GM18873 (cell line): Measurements from ENCODE around the gene TBC1D30.
"Not testable (repeated sequence)": the region's sequence is repeated elsewhere in the genome, so short reads cannot be mapped to it uniquely, and the experiment has no call there.

ENCODE experiments used
- ATAC-seq: cut with Tn5 transposase; IDR thresholded peaks from one replicate; pipeline ENCODE4 v1.9.1; 2021; ENCODE audit warnings: mild to moderate bottlenecking, moderate library complexity, moderate number of reproducible peaks; ENCODE audit not compliant: unreplicated experiment, low FRiP score

The TBC1D30 gene

DNA sequence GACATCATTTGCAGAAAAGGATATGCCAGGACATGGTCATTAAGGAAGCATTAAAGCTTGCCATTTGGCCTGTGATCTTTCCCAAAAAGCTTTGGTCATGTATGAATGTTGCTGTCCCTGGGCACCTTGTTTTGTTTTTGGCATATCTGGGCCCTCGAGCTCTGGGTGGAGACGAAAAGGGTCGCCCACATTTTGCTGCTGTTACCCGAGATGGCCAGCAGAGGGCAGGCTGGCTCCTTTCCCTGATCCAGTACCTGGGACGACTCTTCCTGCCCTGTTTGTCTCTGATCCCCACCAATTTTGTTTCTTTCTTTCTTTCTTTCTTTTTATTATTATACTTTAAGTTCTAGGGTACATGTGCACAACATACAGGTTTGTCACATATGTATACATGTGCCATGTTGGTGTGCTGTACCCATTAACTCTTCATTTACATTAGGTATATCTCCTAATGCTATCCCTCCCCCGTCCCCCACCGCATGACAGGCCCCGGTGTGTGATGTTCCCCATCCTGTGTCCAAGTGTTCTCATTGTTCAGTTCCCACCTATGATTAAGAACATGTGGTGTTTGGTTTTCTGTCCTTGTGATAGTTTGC, 22.2 kb upstream of the TBC1D30 start:
- not testable (repeated sequence) for ATAC-seq

GRCh38 chr12:64806173-64806572, 18.3 kb upstream of the TBC1D30 start:
- ATAC-seq: no peak

- no peak for ATAC-seq
Measured at GRCh38 chr12:64806593-64807460, 17.6 kb upstream of the TBC1D30 start.

GRCh38 chr12:64808110-64808509, 16.3 kb upstream of the TBC1D30 start:
- no peak for ATAC-seq

DNA sequence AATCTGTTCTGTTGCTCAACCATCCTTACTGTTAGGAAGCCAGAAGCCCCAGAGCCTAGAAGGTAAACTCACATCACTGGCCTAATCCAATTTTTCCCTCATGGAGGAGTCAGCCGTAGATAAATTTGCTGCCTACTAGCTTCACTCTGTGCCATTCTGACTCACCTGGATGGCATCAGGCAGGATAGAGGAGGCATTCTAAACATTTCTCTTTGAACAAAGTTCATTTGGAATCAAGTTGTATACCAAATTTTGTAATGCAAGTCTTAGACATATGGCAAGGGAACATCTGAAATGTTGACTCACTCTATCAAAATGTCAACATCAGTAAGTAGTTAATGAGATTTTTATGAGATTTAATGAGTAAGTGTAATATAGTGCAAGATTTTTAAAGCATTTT, 13.6 kb upstream of the TBC1D30 start:
- no peak for ATAC-seq

- no peak for ATAC-seq
Measured at GRCh38 chr12:64813723-64814122, 10.7 kb upstream of the TBC1D30 start.

DNA sequence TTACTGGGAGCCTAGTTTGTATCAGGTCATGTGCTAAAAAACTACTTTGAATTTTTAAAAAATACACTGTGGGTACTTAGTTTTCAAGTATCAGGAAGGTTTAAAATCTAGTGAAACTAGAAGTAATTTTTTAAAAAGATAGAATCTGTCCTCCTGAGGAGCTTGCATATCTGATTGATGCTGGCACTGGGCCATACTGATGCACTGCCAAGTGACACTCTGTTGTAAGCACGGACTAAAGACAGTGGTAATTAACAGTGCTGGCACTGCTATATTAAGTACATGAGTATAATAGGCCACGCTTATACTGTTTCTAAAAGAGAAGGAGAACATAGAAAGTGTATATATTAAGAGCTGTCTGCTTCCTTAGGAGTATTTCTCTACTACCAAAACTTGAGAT, 10.0 kb upstream of the TBC1D30 start:
- ATAC-seq: no peak

GRCh38 chr12:64819816-64820402, 4.5 kb upstream of the TBC1D30 start:
- no peak for ATAC-seq

DNA sequence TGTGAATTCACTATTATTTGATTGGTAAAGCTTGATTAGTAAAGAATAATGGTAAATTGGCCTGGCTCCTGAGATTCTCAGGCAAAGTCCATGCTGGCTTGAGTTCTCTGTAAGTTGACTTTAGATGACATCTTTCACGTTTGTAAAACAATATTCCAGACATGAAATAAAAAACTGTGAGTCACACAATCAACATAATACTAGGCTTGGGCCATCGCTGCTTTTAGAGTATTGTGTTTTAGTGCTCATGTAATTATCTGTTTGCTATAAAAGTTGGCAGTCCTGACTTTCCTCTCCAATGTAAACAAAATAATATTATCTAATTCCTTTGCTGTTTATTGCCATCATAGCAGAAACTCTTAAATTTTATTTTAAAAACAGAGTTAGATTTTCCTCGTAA, 3.9 kb upstream of the TBC1D30 start:
- no peak for ATAC-seq

DNA sequence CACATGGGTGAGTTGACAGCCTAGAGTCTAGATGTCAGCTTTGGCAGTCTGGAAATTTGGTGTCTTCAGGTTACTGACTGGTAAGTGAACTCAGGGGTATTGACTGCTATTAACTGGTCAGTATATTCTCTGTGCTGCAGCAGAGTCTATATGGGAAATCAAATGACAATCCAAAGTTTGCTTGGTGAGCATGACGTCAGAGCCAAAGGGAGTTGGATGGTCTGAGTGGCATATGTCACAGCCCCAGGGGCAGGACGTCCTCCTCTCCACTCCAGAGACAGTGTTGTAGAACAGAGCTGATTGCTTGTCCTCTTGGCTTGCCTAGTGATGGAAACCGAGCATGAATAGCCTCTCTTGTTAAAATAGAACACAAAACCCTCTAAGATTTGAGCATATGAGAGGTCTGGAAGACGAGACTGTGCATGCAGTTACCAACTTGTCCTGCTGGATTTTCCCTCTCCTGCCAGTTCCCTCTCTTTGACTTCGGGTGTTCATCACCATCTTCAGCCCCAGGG, 3.3 kb upstream of the TBC1D30 start:
- no peak for ATAC-seq

- no peak for ATAC-seq
Measured at GRCh38 chr12:64824130-64824499, 332 bp upstream of the TBC1D30 start.

GRCh38 chr12:64825143-64826021, 935 bp downstream of the TBC1D30 start:
- ATAC-seq: no peak

DNA sequence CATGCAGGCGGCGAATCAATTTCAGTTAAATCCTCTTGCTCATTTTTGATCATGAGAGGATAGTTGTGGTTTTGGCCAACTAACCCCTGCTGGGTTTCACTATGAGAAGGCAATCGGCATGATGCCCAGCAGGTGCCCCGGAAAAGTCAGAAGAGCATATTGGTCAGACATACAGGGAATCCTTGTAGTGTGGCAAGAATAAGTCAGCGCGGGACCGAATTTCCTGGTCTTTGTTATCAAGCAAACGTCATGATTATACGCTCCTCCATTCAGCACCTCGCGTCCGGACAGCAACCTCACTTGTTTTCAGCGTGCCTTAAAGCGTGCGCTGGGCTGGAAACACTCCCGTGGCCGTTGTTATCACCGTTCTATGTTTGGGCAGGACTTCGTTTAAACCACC, 1.8 kb downstream of the TBC1D30 start:
- ATAC-seq: no peak

DNA sequence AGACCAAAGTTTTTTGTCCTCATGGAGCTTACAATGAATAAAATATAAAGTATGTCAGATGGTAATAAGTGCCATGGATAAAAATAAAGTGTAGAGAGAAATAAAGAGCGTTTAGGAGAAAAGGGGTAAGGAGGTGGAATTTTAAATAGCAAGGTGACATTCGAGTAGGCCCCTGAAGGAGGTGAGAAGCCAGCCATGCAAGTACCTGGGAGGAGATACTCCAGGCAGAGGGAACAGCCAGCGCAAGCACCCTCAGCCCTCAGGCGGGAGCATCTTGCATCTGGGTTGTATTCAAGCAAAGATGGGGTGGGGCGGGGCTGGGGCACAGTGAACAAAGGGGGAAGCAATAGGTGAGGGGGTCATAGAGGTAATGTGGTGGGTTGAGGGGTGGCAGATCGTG, 4.3 kb downstream of the TBC1D30 start:
- no peak for ATAC-seq

DNA sequence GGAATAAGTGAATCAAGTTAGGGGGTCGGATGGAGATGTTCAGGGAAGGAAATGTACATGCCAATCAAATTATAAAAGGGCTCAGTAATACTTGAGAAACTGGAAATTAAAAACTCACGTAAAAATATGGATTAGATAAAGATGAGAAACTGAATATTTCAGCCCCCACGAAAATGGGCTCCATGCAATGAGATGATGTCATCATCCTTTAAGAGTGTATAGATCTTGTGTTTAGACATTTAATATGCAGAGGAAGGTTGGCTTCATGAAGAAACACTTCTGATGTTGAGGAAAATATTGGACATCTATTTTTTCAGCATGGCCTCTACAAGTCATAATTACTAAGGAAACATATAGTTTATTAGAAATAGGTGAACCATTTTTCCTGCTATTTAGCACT, 9.5 kb downstream of the TBC1D30 start:
- ATAC-seq: no peak

- ATAC-seq: no peak
Measured at GRCh38 chr12:64835901-64836300, 11.5 kb downstream of the TBC1D30 start.

DNA sequence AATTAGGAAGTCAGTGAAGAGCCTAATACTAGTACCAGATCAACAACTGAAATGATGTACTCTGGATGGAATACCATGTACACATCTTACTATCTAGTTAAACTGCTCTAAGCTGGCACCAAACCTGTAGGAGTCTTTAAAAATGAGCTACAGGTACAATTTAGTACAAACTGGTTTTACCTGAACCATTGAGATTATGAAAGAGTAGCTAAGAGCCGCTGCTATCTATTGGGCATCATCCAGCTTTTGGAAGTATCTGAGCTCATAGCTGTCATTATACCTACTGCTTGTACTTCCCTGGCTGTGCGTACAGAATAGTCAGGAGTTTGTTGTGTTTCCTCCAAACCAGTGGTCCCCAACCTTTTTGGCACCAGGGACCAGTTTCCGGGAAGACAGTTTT, 12.4 kb downstream of the TBC1D30 start:
- no peak for ATAC-seq

DNA sequence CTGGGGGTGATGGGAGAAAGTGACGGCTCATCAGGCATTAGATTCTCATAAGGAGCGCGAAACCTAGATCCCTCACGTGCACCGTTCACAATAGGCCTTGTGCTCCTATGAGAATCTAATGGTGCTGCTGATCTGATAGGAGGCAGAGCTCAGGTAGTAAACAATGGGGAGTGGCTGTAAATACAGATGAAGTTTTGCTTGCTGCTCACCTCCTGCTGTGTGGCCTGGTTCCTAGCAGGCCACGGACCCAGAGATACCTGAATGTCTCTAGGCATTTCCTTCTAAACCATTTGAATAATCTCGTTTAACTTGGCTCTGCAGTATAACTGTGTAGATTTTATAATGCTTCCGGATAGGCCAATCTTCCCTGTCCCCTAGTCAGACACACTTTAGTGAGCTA, 13.0 kb downstream of the TBC1D30 start:
- no peak for ATAC-seq

DNA sequence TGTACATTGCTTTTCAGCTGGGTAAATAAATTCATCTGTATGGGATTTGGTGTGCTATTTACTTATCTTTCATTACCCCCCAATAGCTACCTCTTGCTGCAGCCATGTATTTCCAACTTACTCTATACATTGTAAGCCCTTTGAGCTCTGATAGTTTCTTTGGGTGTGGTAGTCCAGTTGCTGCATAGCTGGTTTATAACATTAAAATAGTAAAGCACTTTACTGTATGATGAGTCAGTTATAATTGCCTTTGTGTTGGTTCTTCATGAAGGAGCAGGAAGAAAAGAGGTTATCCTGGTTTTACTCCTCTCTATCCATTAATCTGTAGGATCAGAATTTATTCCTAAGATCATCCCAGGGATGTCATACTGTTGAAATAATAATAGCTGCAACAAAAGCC, 15.7 kb downstream of the TBC1D30 start:
- no peak for ATAC-seq

DNA sequence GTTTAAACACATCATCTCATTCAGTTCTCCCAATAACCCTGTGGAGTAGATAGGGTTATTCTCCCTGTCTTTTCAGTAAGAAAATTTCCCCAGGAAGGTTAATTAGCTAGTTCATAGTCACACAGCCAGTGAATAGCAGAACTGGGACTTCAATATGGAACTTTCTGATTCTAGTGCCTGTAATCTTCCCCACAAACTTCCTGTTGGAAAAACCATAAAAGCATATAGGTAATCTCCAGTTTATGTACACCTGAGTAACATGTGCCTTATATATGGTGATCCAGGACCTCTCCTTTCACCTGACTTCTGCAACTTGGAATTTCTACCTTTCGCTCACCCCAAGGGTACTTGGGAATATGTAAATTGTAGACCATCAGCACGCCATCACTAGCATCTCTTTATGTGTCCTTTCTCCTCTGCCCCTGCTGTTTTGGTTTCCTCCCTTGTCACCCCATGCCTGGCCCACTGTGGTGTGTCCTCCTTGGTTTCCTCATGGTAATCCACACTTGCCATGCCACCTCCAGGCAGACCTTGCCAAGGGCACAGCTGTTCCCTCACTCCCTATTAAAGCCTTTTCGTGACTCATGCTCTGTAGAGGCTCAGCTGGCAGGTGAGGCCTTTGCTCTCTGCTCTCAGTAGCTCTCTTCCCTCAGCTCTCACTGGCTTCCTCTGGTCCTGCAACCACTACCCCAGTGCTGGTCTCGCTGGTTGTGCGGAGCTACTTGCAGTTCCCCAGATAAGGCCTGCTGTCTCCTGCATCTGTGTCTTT, 16.7 kb downstream of the TBC1D30 start:
- no peak for ATAC-seq
